ENCODE measurements around the gene FCHO1.

GRCh38 chr19:17834350-17835181 is 83.3 kb downstream of the FCHO1 start:
- peak in 1 of 2 donors; percentile 6 for TF ChIP-seq CTCF (conservative IDR thresholded peaks at IDR 0.05 in 1 of 2, IDR thresholded peaks at IDR 0.05 in 1 of 2; ENCODE audit: extremely low read depth in 1 of 2, insufficient read depth in 1 of 2, low read depth in 1 of 2, low read length in 2 of 2)
- TF ChIP-seq EZH2 (IDR thresholded peaks at IDR 0.05; ENCODE audit: borderline replicate concordance, low read length), result no peak
